GM19238 (cell line): ENCODE measurements around the gene CENPA.

ENCODE experiments used
- DNase-seq: peaks from one replicate; pipeline ENCODE4 v3.0.0; 2011; ENCODE audit warnings: low spot score; ENCODE audit not compliant: insufficient read length

Gene CENPA

DNA sequence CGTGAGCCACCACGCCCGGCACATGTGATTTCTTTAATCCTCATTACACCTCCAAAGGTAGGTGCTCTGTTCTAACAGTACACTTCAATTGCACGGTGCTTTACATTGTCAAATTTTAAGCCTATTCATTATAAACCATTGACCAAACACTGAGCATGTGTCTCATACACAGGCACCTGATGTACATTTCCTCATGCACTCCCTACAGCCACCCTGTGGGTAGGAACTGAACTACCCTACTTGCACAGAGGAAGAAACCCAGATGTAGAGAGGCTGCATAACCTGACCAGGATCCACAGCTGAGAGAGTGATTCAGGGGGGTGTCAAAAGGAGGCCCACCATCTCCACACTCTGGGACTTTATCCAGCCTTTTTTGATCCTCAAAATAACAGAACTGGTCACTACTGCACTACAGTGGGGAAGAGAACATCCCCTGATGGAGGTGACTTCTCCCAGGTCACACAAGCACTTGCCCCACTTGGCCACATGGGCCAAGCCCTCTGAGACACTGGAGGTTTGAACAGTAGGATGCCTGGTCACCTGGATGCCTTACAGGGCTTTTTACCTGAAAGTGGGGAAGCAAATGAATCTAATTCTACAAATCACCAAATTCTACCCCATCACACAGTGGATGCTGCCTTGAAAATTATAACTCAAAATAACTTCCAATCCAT, 55.2 kb downstream of the CENPA start:
- no peak for DNase-seq

DNA sequence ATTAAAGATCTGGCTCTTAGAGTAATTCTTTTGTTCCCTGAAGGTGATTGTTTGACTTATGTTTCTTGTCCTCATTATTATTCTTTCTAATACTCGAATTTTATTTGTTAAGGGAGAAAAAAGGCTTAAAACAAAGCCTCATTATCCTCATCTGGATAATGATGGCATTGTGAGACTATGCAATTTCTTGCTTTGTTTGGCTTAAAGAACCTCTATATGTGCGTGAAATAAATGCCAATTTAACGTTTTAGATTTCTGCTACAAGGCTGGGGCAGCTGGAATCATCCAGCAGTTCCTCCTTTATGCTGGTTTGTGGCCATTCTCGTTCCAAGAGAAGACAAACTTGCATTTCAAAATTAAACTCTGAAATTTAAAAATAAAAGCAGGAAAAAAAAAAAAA, 57.2 kb downstream of the CENPA start:
- no peak for DNase-seq
